ENCODE data around the gene PPIA.
A peak's percentile ranks its signal among the peaks of the same experiment; 100 is the strongest.

PPIA gene

GRCh38 chr7:44791278-44792219 lies 4.9 kb upstream of the PPIA start:
- no peak for DNase-seq
- Histone ChIP-seq H3K4me1 (no peaks in the 10 kb centered on the region), H3K4me3 (ENCODE audit: low read depth, low read length) (no peak overlapping the region), H3K36me3 (no peaks in the 10 kb centered on the region), H3K9me3 (no peaks in the 10 kb centered on the region), H3K27me3 (no peaks in the 10 kb centered on the region)
- no peak for TF ChIP-seq CTCF (IDR thresholded peaks at IDR 0.05; ENCODE audit: low read depth, low read length)

- Histone ChIP-seq H3K4me1 (no peaks in the 10 kb centered on the region), H3K27me3 (no peaks in the 10 kb centered on the region), H3K4me3 (ENCODE audit: low read depth, low read length) (no peak overlapping the region), H3K9me3 (no peaks in the 10 kb centered on the region), H3K36me3 (peaks cover 24% of the 10 kb centered on the region)
- no peak for DNase-seq
- TF ChIP-seq CTCF (IDR thresholded peaks at IDR 0.05; ENCODE audit: low read depth, low read length): no peak
Measured at GRCh38 chr7:44793919-44794318, 2.6 kb upstream of the PPIA start.

GRCh38 chr7:44794331-44794730 lies 2.1 kb upstream of the PPIA start:
- Histone ChIP-seq H3K9me3 (no peaks in the 10 kb centered on the region), H3K36me3 (peaks cover 28% of the 10 kb centered on the region), H3K4me1 (no peaks in the 10 kb centered on the region), H3K4me3 (ENCODE audit: low read depth, low read length) (no peak overlapping the region), H3K27me3 (no peaks in the 10 kb centered on the region)
- no peak for DNase-seq
- TF ChIP-seq CTCF (IDR thresholded peaks at IDR 0.05; ENCODE audit: low read depth, low read length): no peak

- H3K9me3 ChIP-seq: no peaks in the 10 kb centered on the region
- H3K27me3 ChIP-seq: no peaks in the 10 kb centered on the region
- no peak for TF ChIP-seq CTCF (IDR thresholded peaks at IDR 0.05; ENCODE audit: low read depth, low read length)
- peaks cover 45% of the 10 kb centered on the region for H3K36me3 ChIP-seq
- peak overlapping the region; percentile 99 for H3K4me3 ChIP-seq (ENCODE audit: low read depth, low read length)
- no peaks in the 10 kb centered on the region for H3K4me1 ChIP-seq
- no peak for DNase-seq
Measured at GRCh38 chr7:44796034-44796503, 412 bp upstream of the PPIA start.

- no peaks in the 10 kb centered on the region for H3K27me3 ChIP-seq
- DNase-seq: peak; percentile 87
- peaks cover 60% of the 10 kb centered on the region for H3K36me3 ChIP-seq
- no peaks in the 10 kb centered on the region for H3K9me3 ChIP-seq
- peak overlapping the region; percentile 99 for H3K4me3 ChIP-seq (ENCODE audit: low read depth, low read length)
- peak; percentile 55 for TF ChIP-seq CTCF (IDR thresholded peaks at IDR 0.05; ENCODE audit: low read depth, low read length)
- no peaks in the 10 kb centered on the region for H3K4me1 ChIP-seq
Measured at GRCh38 chr7:44797329-44798258, 1.1 kb downstream of the PPIA start.
